ENCODE measurements around the gene TBPL2.
A peak's percentile ranks its signal among the peaks of the same experiment; 100 is the strongest.
"Not testable (repeated sequence)": the region's sequence is repeated elsewhere in the genome, so short reads cannot be mapped to it uniquely, and the experiment has no call there.

Gene TBPL2

DNA sequence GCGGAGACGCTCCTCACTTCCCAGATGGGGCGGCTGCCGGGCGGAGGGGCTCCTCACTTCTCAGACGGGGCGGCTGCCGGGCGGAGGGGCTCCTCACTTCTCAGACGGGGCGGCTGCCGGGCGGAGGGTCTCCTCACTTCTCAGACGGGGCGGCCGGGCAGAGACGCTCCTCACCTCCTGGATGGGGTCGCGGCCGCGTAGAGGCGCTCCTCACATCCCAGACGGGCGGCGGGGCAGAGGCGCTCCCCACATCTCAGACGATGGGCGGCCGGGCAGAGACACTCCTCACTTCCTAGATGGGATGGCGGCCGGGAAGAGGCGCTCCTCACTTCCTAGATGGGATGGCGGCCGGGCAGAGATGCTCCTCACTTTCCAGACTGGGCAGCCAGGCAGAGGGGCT, 16.0 kb upstream of the TBPL2 start:
- not testable (repeated sequence) for H3K9me3 ChIP-seq (ENCODE audit: control insufficient read depth in 2 of 2, low read length in 2 of 2); H3K4me3 ChIP-seq (ENCODE audit: low read length in 2 of 2); H3K36me3 ChIP-seq (ENCODE audit: control insufficient read depth in 2 of 2, insufficient read depth in 2 of 2, low read length in 2 of 2); H3K27ac ChIP-seq (ENCODE audit: low read length); H3K9ac ChIP-seq (ENCODE audit: low read length in 2 of 2); H3K27me3 ChIP-seq (ENCODE audit: control insufficient read depth in 1 of 2, insufficient read depth in 2 of 2, low read length in 2 of 2); H3K4me1 ChIP-seq (ENCODE audit: control insufficient read depth, insufficient read depth, low read length)

DNA sequence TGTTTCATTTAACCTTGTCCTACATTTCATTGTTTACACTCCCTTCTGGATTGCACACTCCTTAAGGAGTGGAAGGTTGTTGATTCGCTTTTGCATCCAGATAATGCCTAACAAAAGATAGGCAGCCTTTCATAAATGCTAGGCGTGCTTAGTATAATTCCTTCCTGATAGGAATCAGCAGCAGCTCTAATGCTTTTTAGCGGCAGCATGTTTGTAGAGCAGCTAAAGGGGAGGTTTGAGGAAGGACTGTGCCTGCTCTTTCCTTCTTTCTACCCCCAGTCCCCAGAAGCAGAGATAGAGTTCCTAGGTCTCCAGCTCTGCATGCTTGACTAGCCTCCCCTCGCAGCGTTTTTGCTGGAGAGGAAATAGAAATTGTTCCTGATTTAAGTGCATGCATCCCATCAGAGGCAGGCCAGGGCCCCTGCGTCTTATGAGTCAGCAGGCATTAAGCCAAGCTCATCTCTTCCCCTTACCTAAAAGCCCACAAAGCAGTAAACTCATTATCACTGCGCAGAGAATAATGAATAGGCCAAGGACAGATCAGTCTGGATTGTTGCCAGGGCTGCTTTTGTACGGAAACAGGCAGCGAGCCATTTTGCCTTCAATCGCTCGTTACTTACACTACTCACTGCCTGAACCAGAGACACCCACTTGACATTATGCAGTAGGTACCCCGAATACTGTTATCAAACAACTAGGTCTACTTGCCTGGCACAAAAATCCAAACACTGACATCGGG, 14.0 kb upstream of the TBPL2 start:
- Histone ChIP-seq H3K4me1 (ENCODE audit: control insufficient read depth, insufficient read depth, low read length) (peaks cover 4% of the 10 kb centered on the region), H3K27me3 (ENCODE audit: control insufficient read depth in 1 of 2, insufficient read depth in 2 of 2, low read length in 2 of 2) (no peaks in the 10 kb centered on the region), H3K4me3 (ENCODE audit: low read length in 2 of 2) (peak overlapping the region; percentile 31 to 36), H3K27ac (ENCODE audit: low read length) (no peak overlapping the region), H3K9ac (ENCODE audit: low read length in 2 of 2) (peak overlapping the region in 1 of 2 donors; percentile 13), H3K36me3 (ENCODE audit: control insufficient read depth in 2 of 2, insufficient read depth in 2 of 2, low read length in 2 of 2) (no peaks in the 10 kb centered on the region), H3K9me3 (ENCODE audit: control insufficient read depth in 2 of 2, low read length in 2 of 2) (no peaks in the 10 kb centered on the region)

DNA sequence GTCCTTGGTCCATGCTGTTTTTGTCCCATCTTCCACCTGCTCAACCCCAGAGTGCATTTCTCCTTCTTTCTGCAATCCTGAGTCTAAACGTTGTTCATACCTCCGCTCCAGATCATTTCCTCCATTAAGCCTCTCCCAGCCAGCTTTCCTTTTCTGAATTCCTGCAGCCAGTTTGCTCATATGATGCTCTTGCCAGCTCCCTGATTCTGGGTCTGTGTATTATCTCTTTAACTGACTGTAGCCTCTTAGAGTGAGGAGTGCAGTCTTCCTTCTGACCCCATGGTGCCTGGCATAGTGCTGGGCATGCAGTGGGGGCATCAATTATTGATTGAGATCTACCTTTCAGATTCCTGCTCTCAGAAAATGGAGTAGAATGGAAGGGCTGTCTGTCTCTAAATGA, 11.5 kb upstream of the TBPL2 start:
- no peaks in the 10 kb centered on the region for H3K27me3 ChIP-seq (ENCODE audit: control insufficient read depth in 1 of 2, insufficient read depth in 2 of 2, low read length in 2 of 2)
- H3K4me1 ChIP-seq (ENCODE audit: control insufficient read depth, insufficient read depth, low read length): peaks cover 4% of the 10 kb centered on the region
- H3K27ac ChIP-seq (ENCODE audit: low read length): no peak overlapping the region
- no peaks in the 10 kb centered on the region for H3K9me3 ChIP-seq (ENCODE audit: control insufficient read depth in 2 of 2, low read length in 2 of 2)
- H3K9ac ChIP-seq (ENCODE audit: low read length in 2 of 2): no peak overlapping the region
- H3K4me3 ChIP-seq (ENCODE audit: low read length in 2 of 2): no peak overlapping the region
- H3K36me3 ChIP-seq (ENCODE audit: control insufficient read depth in 2 of 2, insufficient read depth in 2 of 2, low read length in 2 of 2): no peaks in the 10 kb centered on the region

DNA sequence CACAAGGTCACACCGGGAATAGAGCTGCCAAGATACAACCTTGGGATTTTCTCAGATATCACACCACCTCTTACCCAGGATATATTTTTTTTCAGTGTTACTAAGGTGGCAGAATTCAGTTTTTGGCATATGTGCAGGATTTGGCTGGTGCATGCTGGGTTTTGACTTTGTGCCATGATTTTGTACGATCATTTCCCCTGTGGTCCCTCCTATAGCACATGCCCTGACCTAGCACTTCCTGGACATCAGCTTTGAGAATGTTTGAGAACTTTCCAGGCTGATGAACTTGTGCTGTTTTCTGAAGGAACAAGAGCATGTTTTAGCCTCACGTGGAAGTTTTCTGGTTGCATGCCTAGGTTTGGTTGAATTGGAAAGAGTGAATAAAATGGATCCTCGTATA, 11.0 kb upstream of the TBPL2 start:
- H3K27me3 ChIP-seq (ENCODE audit: control insufficient read depth in 1 of 2, insufficient read depth in 2 of 2, low read length in 2 of 2): no peaks in the 10 kb centered on the region
- no peaks in the 10 kb centered on the region for H3K36me3 ChIP-seq (ENCODE audit: control insufficient read depth in 2 of 2, insufficient read depth in 2 of 2, low read length in 2 of 2)
- no peak overlapping the region for H3K4me3 ChIP-seq (ENCODE audit: low read length in 2 of 2)
- H3K9me3 ChIP-seq (ENCODE audit: control insufficient read depth in 2 of 2, low read length in 2 of 2): no peaks in the 10 kb centered on the region
- H3K9ac ChIP-seq (ENCODE audit: low read length in 2 of 2): no peak overlapping the region
- H3K27ac ChIP-seq (ENCODE audit: low read length): no peak overlapping the region
- peaks cover 4% of the 10 kb centered on the region for H3K4me1 ChIP-seq (ENCODE audit: control insufficient read depth, insufficient read depth, low read length)

DNA sequence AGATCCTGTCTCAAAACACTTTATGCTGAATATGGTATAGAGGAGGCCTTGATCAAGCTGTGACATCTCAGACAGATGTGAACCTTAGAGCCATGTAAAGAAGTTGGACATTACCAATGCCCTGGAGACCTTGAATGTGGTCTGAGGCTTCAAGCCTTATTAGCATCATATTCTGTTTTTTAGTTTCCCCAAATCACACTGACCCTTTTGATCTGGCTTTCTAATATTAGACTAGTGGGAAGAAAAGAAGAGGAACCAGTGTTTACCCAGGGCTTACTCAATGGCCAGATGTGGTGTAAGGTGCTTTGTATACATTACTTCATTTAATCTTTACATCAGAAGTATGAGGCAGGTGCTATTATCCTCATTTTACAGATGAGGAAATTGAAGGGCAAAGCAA, 10.6 kb upstream of the TBPL2 start:
- no peak overlapping the region for H3K9ac ChIP-seq (ENCODE audit: low read length in 2 of 2)
- H3K9me3 ChIP-seq (ENCODE audit: control insufficient read depth in 2 of 2, low read length in 2 of 2): no peaks in the 10 kb centered on the region
- H3K4me1 ChIP-seq (ENCODE audit: control insufficient read depth, insufficient read depth, low read length): peaks cover 4% of the 10 kb centered on the region
- no peak overlapping the region for H3K4me3 ChIP-seq (ENCODE audit: low read length in 2 of 2)
- H3K27me3 ChIP-seq (ENCODE audit: control insufficient read depth in 1 of 2, insufficient read depth in 2 of 2, low read length in 2 of 2): no peaks in the 10 kb centered on the region
- no peak overlapping the region for H3K27ac ChIP-seq (ENCODE audit: low read length)
- no peaks in the 10 kb centered on the region for H3K36me3 ChIP-seq (ENCODE audit: control insufficient read depth in 2 of 2, insufficient read depth in 2 of 2, low read length in 2 of 2)

DNA sequence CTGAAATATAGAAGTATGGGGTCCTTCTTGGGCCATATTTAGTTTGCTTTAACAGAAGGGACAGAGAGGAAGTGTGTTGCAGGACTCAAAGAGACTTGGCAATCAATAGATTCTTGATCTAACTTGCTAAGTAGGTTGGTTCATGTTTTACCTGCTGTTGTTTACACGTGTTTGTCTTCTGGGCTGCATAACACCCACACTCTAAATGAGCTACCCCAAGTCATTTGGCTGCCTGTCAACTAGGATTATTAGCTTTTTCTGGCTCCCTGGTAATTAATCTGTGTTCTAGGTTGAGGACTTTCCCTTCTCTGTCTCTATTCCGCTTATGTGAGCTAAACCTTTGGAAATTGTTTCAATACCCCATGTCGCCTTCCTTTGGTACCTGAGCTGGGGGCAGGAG, 10.1 kb upstream of the TBPL2 start:
- Histone ChIP-seq H3K27me3 (ENCODE audit: control insufficient read depth in 1 of 2, insufficient read depth in 2 of 2, low read length in 2 of 2) (no peaks in the 10 kb centered on the region), H3K9me3 (ENCODE audit: control insufficient read depth in 2 of 2, low read length in 2 of 2) (no peaks in the 10 kb centered on the region), H3K36me3 (ENCODE audit: control insufficient read depth in 2 of 2, insufficient read depth in 2 of 2, low read length in 2 of 2) (no peaks in the 10 kb centered on the region), H3K4me3 (ENCODE audit: low read length in 2 of 2) (no peak overlapping the region), H3K9ac (ENCODE audit: low read length in 2 of 2) (no peak overlapping the region), H3K4me1 (ENCODE audit: control insufficient read depth, insufficient read depth, low read length) (peaks cover 4% of the 10 kb centered on the region), H3K27ac (ENCODE audit: low read length) (no peak overlapping the region)

DNA sequence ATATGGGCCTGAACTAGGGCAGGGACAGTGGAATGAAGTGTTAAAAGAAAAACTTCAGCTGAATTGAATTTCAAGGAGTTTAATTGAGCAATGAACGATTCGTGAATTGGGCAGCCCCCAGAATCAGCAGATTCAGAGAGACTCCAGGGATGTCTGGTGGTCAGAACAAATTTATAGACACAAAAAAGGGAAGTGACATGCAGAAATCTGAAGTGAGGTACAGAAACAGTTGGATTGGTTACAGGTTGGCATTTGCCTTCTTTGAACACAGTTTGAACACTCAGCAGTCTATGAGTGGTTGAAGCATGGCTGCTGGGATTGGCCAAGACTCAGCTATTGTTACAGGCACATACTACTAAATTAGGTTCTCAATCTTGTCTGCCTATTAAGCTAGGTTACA, 9.7 kb upstream of the TBPL2 start:
- Histone ChIP-seq H3K27me3 (ENCODE audit: control insufficient read depth in 1 of 2, insufficient read depth in 2 of 2, low read length in 2 of 2) (no peaks in the 10 kb centered on the region), H3K27ac (ENCODE audit: low read length) (no peak overlapping the region), H3K9me3 (ENCODE audit: control insufficient read depth in 2 of 2, low read length in 2 of 2) (no peaks in the 10 kb centered on the region), H3K36me3 (ENCODE audit: control insufficient read depth in 2 of 2, insufficient read depth in 2 of 2, low read length in 2 of 2) (no peaks in the 10 kb centered on the region), H3K4me3 (ENCODE audit: low read length in 2 of 2) (no peak overlapping the region), H3K4me1 (ENCODE audit: control insufficient read depth, insufficient read depth, low read length) (peaks cover 4% of the 10 kb centered on the region), H3K9ac (ENCODE audit: low read length in 2 of 2) (no peak overlapping the region)

DNA sequence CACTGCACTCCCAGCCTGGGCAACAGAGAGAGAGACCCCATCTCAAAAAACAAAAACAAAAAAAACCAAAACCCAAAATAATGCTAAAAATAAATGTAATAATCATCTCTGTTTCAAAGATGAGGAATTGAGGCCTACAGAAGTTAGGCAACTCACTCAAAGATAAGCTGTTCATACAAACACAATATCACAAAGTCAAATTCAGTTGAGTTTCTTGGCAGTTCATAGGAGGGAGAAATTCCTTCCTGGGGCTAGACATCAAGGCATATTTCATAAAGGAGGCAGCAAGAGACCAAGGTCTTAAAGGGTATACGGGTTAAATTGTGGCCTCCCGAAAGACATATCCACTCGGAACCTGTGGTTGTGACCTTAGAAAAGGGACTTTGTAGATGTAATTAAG, 8.7 kb upstream of the TBPL2 start:
- Histone ChIP-seq H3K27ac (ENCODE audit: low read length) (no peak overlapping the region), H3K36me3 (ENCODE audit: control insufficient read depth in 2 of 2, insufficient read depth in 2 of 2, low read length in 2 of 2) (no peaks in the 10 kb centered on the region), H3K4me3 (ENCODE audit: low read length in 2 of 2) (no peak overlapping the region), H3K9me3 (ENCODE audit: control insufficient read depth in 2 of 2, low read length in 2 of 2) (no peaks in the 10 kb centered on the region), H3K9ac (ENCODE audit: low read length in 2 of 2) (no peak overlapping the region), H3K4me1 (ENCODE audit: control insufficient read depth, insufficient read depth, low read length) (no peaks in the 10 kb centered on the region), H3K27me3 (ENCODE audit: control insufficient read depth in 1 of 2, insufficient read depth in 2 of 2, low read length in 2 of 2) (no peaks in the 10 kb centered on the region)

DNA sequence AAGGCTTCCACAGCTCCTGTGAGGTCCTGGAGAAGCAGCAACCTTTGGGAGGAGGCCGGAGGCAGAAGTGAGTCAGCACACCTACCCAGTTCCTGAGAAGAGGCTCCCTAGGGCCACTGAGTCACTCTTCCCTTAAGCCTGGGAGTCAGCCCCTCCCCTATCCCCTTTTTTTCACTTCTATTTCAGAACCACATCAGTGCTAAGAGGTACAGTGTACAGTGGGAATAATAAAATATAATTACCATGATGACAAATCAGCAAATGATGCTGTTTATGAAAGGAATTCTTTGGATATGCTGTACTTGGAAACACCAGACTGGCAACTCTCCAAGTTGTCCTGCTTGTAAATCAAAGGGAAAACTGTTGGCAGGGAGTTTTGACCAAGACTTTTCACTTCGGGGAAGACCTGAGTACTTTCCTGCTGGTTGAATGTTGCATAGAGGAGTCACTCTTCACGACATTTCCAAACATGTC, 7.8 kb upstream of the TBPL2 start:
- H3K27me3 ChIP-seq (ENCODE audit: control insufficient read depth in 1 of 2, insufficient read depth in 2 of 2, low read length in 2 of 2): no peaks in the 10 kb centered on the region
- no peaks in the 10 kb centered on the region for H3K36me3 ChIP-seq (ENCODE audit: control insufficient read depth in 2 of 2, insufficient read depth in 2 of 2, low read length in 2 of 2)
- no peaks in the 10 kb centered on the region for H3K4me1 ChIP-seq (ENCODE audit: control insufficient read depth, insufficient read depth, low read length)
- no peak overlapping the region for H3K27ac ChIP-seq (ENCODE audit: low read length)
- H3K9me3 ChIP-seq (ENCODE audit: control insufficient read depth in 2 of 2, low read length in 2 of 2): no peaks in the 10 kb centered on the region
- no peak overlapping the region for H3K4me3 ChIP-seq (ENCODE audit: low read length in 2 of 2)
- H3K9ac ChIP-seq (ENCODE audit: low read length in 2 of 2): no peak overlapping the region

DNA sequence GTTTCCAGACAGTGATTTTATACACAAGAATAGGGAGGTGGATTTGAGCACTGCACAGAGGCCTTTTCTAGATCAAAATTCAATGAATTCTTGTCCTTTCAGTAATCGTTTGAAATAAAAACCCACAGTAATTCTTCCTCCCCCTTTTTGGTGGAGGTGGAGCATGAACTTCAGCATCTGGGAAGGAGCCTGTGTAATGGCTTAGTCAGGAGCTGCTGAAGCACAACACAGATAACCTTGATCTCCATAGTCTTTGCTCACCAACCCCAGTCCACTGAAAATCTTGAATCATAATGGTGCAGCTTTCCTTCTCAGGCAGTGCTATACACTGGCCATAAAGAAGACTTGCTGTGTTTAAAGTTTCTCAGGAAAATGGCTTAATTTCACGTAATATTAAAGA, 6.4 kb upstream of the TBPL2 start:
- Histone ChIP-seq H3K27me3 (ENCODE audit: control insufficient read depth in 1 of 2, insufficient read depth in 2 of 2, low read length in 2 of 2) (no peaks in the 10 kb centered on the region), H3K27ac (ENCODE audit: low read length) (no peak overlapping the region), H3K36me3 (ENCODE audit: control insufficient read depth in 2 of 2, insufficient read depth in 2 of 2, low read length in 2 of 2) (no peaks in the 10 kb centered on the region), H3K9ac (ENCODE audit: low read length in 2 of 2) (no peak overlapping the region), H3K9me3 (ENCODE audit: control insufficient read depth in 2 of 2, low read length in 2 of 2) (no peaks in the 10 kb centered on the region), H3K4me1 (ENCODE audit: control insufficient read depth, insufficient read depth, low read length) (no peaks in the 10 kb centered on the region), H3K4me3 (ENCODE audit: low read length in 2 of 2) (no peak overlapping the region)

DNA sequence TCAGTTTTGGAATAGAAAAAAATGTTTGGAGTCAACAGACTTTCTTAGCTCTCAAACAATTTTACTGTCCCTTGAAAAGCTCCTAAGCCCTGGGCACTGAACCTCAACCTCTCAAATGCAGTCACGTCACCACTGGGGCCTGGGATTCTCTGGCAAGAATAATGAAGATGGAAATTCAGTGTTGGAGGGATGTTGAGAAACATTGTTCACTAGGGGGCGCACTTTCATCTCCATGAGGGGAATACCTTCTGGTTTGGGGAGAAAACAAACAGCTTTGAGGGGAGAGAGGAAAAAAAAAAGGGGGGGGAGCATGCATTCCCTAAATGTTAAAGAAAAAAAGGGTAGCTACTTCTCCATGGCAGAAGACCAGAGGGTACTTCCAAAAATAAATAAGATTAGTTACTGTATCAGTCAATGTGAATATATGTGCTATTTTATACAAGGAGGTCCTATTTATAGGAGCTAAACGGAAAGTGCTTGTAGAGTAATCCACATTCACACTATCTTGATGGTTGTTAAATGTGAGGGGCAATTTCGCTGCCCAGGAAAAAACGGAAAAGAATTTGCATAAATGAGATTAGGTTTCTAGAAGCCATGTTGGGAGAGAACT, 5.8 kb upstream of the TBPL2 start:
- Histone ChIP-seq H3K4me3 (ENCODE audit: low read length in 2 of 2) (no peak overlapping the region), H3K9me3 (ENCODE audit: control insufficient read depth in 2 of 2, low read length in 2 of 2) (no peaks in the 10 kb centered on the region), H3K36me3 (ENCODE audit: control insufficient read depth in 2 of 2, insufficient read depth in 2 of 2, low read length in 2 of 2) (no peaks in the 10 kb centered on the region), H3K9ac (ENCODE audit: low read length in 2 of 2) (no peak overlapping the region), H3K27me3 (ENCODE audit: control insufficient read depth in 1 of 2, insufficient read depth in 2 of 2, low read length in 2 of 2) (no peaks in the 10 kb centered on the region), H3K4me1 (ENCODE audit: control insufficient read depth, insufficient read depth, low read length) (no peaks in the 10 kb centered on the region), H3K27ac (ENCODE audit: low read length) (no peak overlapping the region)
